GM21825 (cell line): ENCODE measurements around the gene SGCE.
A peak's percentile ranks its signal among the peaks of the same experiment; 100 is the strongest.

ENCODE experiments used
- ATAC-seq: cut with Tn5 transposase; IDR thresholded peaks from one replicate; pipeline ENCODE4 v1.9.1; 2021; ENCODE audit warnings: mild to moderate bottlenecking, moderate library complexity; ENCODE audit not compliant: unreplicated experiment

Gene SGCE

DNA sequence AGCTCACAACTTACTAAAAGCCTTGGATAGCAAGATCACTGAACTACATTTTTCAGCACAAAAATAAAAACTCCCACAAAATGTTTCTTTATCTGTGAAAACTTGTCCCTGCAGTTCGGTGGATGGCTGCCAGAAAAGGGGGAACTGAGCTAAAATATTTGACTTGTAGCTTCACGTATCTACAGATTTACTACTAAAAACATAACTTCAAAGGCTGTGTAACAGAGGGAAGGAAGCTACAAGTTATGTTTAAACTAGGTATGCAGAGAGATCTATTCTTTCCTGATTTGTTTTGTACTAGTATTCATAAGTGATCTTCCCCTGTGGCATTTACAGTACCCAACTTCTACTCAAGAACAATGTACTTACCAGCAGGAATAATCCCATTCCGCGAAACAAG is 25.1 kb downstream of the SGCE start:
- ATAC-seq = no peak

DNA sequence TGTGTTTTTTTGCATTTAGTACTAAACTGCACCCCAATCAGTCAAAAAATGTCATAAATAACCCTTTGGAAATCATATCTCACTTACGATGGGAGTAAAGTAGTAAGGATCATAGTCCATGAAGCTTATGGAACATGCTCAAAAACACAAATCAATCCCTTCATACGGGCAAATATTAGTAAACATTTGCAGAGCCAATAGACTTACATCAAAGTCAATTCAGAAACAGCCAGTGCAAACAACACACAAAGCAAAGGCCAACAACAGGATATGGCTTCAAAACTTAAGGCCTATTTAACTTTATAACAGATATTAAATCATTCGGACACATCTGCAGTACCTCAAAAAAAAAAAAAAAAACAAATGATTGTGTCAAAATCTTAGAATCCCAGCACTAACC is 32.1 kb downstream of the SGCE start:
- no peak for ATAC-seq

DNA sequence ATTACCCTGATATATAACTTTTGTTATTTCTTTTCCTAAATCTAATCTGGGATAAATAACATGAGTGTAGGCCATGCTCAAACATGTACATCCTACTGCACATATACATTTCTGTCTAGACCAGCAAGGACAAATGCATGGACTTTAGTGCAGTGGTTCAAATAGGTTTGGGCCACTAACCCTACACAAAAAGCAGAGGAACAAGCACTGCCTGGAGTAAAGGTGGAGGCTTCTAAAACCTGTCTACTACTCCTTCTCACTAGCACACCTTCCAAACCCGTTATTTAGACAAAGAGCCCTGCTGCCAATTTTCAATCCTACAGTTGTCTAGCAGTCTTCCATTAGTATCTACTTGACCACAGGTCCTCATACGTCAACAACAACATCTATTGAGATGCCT is 34.8 kb downstream of the SGCE start:
- ATAC-seq = no peak

DNA sequence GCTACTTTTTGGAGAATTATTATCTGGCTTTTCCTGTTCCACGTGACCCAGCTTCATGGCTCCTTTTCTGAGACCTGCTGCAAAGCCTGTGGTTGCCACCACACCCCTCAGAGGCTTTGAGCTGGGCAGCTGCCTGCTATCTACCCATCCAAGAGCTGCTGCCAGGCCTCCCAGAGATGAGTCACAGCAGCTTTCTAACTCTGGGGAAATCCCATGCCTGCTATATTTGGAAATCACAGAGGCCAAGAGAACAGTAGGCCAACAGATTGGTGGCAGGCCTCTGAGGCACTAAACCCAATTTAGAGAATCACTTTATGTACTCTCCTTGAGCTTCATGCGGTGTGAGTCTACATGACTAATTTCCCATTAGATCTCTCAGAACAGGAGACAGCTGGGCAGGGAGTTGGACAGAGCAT is 35.2 kb downstream of the SGCE start:
- peak; percentile 100 for ATAC-seq

DNA sequence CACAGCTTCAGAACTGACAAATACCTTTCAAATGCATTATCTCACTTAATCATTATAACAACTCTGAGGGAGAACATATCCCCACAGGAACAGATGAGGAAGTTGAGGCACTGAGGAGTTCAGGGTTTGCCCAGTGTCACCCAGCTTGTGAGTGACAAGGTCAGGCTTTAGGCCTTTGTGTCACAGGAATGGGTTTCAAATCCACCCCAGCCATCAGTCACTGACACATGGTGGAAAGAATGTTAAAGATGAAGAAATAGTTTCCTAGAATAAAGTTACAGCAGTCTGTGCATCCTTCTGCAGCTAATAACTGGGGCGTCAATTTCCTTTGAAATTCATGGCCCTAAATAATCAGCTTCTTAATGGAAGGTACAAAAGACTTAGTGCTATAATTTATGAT is 37.8 kb downstream of the SGCE start:
- ATAC-seq = no peak

DNA sequence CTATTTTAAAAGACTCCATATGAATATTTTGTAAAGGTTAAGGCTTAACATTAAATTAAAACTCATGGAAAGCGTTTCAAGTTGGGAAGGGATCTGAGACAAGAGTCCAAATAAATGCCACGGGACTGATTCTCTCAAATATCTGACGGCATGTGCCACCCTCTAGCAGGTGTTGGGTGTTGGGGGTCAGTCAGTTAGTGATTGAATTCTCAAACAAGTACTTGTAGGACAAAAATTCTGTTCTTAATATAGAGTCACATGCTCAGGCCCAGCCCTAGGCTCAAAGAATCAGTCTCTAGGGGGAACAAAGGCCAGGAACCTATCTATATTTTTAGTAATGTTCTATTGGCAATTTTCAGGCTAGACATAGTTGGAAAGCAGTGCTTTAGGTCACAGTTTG is 39.1 kb downstream of the SGCE start:
- ATAC-seq = no peak

DNA sequence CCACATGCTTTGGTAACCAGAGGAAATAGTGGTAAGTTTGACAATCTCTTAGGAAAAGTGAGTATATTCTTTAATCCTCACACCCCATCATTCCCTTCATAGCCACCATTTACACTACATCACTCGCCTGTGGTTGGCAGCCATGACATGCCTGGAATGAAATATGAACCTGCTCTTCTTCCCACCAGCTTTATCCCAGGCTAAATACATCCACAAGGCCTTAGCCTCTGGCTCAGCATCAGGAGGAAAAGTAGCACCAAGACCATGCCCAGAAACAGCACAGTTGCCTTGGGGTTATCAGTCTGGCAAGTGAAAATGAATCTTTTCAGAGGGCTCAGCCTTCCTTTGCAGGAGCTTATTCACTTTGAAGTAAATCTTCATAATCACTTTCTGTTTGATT is 40.3 kb downstream of the SGCE start:
- ATAC-seq = no peak

DNA sequence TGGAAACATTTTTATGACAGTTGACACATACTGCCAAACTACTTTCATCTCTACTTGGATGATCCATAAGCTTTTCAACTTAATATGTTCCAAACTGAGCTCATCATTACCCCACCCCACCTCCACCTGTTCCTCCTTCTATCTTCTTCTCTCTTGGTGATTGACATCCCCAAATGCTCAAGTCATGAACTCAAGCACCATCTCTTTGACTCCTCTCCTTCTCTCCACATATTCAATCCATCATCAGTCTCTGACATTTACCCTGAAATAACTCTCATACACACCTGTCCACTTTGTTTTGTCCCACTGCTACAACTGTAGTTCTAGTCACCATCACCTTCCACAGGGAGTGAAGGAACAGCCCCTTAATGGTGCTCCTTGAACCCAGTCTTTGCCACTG is 43.3 kb downstream of the SGCE start:
- no peak for ATAC-seq

DNA sequence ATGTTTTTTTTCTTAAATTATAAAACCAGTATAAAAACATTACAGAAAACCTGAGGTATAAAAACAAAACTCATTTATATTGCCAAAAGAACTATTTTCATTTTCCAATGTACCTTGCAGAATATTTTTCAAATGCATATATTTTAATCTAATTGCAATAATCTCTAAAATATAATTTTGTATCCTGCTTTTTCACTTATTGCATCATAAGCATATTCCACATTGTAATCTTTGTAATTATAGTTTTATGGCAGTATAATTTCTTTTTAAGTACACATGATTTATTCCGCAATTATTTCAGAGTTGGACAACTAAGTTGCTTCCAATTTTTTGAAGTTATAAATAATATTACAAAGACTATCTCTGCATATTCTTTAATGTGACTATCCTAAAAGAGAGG is 43.7 kb downstream of the SGCE start:
- no peak for ATAC-seq

DNA sequence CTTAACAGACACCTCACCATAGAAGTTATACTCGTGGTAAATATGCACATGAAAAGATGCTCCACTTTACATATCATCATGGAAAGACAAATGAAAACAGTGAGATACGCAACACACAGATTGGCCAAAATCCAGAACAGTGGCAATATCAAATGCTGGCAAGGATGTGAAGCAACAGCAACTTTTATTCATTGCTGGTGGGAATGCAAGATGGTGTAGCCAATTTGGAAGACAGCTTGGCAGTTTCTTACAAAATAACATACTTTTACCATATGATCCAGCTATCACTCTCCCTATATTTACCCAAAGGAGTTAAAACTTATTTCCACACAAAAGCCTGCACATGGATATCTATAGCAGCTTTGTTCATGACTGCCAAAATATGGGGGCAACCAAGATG is 46.4 kb downstream of the SGCE start:
- no peak for ATAC-seq

DNA sequence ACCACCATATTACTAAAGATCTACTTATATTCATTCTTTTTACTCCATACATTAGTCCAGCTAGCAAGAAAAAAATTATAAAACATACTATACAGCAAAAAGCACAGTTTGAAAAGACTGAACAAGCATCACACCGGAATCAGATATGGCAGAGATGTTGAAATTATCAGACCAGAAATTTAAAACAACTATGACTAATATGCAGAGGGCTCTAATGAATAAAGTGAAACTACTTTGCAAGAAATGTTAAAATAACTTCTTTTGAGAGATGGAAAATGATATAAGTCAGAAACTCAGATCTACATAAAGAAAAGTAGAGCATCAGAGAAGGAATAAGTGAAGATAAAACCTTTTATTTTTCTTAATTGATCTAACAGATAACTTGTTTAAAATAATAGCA is 50.9 kb downstream of the SGCE start:
- no peak for ATAC-seq

DNA sequence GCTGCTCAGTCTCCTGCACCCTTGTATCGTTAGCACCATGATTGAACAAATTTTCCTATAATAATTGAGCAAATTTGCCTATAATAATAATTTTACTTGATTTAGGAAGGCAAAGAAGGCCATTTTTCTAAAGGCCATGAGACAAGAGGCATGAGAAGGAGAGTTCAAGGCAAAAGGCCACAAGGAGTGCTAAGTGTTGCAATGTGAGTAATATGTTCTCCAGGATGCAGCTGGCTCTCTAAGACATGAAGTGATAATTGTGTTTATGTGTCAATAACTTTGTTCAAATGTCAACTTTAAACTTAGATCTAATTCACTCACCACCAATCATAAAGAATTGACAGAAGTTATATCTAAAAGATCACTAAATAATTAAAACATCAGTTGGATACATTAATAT is 53.8 kb downstream of the SGCE start:
- no peak for ATAC-seq

DNA sequence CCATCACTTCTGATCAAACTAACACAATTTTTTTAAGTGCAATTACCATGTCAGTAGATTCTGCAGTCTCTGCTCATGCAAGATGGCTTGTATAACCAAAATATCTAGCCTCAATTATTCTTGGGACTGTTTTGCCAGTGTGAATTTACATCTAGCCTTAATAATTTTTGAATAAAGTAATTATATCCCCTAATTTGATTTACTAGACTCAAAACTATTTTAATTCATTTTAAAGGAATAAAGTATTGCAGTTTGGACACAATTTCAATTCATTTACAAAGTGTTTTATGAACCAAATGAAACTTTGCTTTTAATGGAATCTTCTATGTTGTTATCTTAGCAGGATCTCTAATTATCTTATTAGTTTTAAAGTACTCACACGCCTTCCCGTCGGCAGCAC is 55.7 kb downstream of the SGCE start:
- ATAC-seq = no peak

DNA sequence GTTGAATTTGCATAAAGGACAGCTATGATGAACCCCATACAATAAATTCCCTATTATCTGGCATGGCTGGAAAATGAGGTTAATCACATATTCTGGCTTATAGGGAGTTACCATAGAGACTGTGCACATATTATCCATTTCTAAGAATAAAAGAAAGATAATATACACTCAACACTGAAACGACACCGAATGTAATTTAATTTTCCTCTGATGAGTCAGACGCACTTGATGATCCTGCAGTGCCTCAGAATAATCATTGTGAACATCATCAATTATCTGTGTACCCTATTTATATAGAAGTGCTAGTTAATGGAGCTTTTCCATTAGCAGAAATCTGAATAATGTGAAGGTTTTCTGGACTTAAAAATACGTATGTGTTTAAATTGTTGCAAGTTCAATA is 60.2 kb downstream of the SGCE start:
- no peak for ATAC-seq

DNA sequence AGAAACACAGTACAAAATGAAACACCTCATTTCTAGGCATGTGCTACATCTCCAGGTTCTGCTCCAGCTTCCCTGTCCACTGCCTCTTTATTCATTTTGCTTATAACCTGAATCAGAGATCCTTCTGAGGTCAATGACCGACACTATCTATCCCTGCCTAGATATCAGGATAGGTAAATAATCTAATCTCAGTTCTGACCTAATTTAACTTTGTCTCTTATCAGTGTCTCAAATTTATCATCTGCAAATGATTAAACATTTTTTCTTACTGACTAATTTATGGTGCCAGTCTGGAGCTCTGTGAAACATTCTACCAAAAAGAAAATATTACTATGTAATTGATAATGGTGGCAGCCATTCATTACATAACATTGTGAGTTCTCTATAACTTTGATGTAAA is 61.1 kb downstream of the SGCE start:
- ATAC-seq = no peak

DNA sequence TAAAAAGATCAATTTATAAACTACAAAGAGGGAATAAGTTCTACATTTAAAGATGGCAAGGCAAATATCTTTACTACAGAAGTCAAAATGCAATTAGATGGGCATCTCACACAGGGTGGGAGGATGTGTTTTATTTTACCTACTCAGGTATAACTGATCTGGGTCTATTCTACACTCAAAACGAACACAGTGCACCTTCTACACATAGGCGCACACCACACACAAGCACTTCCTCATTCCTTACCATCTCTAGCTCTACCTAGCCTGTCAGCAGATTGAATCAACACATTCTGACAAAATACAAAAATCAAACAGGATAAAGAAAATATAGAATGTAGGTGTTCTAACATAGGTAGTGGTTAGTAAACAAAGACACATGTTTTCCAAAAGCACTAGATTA is 64.8 kb downstream of the SGCE start:
- no peak for ATAC-seq

DNA sequence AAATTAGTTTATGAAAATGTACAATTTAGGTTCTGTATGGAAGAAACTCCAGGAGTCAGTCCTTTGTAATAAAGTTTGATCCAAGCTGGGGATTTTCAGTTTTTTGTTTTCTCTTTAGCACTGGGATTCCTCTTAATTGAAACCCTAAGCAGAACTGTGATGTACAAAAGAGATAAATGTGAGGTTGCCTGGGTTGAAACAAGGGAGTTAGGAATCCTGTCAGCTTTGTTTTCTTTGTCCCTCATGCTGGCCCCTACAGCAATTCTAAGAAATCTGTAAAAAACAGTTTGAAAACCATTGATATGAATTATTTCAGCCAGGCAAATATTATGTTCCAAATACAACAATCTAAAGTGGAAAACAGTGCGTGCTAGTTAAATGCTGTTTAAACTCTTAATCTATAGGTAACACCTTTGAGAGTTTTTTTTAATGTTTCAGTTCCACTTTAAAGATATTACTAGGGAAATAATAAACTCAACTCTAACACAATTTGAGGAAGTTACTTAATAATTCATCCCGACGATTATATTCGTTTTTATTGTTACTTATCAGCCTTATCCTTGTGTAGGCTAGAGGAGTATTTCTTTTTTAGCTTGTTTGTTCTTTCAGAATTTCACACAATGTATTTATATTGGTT is 65.3 kb downstream of the SGCE start:
- ATAC-seq = no peak

DNA sequence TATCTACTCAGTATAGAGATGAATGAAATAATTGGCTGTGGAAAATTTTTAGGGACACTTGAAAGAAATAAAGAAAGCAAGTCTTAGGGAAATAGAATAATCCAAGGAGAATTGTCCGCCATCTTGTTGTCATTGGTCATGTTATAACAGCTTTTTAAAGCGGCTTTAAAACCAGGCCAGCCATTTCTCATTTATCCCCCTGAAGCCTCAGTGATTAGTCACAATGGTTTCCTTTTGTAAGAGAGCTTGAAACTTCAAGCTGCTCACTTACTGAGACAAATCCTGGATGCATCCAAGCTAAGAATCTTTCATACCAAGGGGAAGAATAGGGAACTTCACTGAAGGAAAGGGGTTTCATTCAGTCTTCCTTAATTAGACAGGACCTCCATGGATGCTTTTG is 67.9 kb downstream of the SGCE start:
- no peak for ATAC-seq

DNA sequence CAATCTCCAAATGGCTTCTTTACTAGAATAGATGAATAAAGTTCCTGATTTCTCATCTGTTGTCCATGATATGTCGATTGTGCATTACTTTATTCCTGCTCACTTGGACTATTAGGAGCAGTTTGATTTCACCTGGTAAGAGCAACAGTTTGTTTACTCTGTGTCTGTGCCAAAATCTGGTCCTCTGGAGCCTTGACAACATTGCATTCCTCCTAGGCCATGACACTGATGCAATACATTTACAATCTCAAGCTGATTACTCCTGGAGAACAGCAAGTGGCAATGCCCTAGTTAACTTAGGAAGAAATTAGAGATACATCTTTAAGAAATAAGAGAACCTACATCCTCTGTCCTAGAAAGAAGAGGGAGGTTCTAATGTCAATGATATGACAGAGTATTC is 71.8 kb downstream of the SGCE start:
- ATAC-seq = no peak

DNA sequence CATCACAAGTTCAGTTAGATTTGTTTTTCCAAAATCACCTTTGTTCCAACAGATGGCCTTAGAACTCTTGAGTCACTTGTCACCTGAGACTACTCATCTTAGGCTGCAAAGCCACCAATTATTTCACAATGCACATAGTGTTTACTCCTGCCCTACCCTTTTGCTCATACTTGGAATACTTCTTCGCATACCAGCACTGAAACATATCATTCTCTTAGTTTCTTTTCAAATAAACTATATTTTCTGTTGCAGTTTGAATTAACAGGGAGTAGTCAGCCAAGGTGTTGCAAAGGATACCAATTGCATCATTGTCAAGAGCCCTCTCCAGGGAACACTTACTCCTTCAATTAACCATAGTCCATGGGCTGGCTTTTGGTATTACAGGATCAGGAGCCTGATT is 75.3 kb downstream of the SGCE start:
- no peak for ATAC-seq

DNA sequence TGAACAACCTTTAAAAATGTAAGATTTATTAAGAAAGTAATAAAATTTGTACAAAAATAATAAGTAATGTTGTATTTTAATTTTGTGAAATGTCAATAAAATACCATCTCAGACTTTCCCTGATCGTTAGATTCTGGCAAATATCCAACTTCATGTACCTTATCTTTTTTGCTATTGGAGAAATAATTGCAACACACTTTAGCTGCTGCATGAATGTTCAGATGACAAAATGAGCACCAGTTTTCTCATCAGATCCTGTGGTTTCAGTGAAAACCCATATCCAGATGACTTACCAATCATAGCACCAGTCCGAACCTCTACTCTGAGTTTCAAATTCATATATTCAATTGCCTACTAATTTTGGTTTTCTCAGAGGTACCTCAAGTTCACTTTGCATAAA is 76.5 kb downstream of the SGCE start:
- ATAC-seq = no peak

DNA sequence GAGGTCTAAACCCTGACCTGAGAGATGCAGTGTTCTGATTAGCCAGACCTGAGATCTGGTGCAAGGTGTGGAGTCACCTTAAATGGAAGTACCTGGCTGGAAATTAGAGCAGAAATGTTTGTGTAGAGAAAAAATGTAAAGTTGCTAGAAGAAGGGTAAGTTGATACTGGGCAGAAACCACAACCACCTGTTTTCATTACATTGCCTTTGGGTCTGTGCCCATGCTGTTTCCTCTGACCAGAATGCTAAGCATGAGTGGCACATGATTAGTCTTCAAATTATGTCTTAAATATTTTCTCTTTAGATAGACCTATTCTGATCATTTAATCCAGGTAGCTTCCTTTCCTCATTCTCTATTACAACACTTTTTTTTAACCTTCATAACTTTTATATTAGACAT is 77.3 kb downstream of the SGCE start:
- no peak for ATAC-seq

DNA sequence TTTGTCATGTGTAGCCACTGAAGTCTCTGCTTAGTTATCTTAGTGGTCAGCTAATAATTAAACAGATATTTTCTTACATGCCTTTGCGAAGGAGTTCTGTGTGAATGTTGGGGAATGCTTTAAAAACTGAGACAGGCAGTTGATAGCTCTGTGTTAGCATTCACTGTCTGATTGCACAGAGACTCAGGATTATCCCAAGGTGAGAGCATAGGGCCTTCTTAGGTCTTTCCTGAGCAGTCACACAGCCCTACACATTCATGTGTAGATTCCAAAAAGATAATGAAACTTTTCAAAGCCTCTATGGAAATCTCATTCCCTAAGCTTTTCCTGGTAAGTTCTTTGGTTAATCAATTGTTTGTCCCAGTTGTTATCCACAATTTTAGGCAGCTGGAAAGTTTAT is 78.6 kb downstream of the SGCE start:
- ATAC-seq = no peak

DNA sequence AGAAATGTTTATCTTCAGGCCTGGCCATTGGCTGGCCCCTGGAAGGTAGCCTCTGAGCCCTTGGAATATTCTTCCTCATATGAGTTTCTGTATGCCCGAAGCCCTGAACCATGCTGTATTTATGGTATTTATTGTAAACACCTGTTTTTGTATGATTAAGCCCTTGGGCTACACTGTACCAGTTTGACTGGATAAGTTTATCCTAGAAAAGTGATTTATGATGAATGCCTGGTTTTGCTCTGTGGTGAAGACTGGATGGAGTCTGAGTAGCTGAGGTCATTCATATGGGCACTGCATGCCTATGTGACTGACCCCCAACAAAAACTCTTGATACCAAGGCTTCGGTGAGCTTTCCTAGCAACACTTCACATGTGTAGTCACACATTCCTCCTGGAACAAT is 79.6 kb downstream of the SGCE start:
- ATAC-seq = no peak
